Measurements from ENCODE around the gene CDHR1. TPM values are rescaled to one million over a fixed set of nuclear protein-coding genes. Genes with fewer than 3 reads are reported as not detected.

The CDHR1 gene
- total and polyA plus RNA-seq, 2 experiments from 2014 or later = 3.2 to 6.6 TPM

- TF ChIP-seq, protein P1, sequence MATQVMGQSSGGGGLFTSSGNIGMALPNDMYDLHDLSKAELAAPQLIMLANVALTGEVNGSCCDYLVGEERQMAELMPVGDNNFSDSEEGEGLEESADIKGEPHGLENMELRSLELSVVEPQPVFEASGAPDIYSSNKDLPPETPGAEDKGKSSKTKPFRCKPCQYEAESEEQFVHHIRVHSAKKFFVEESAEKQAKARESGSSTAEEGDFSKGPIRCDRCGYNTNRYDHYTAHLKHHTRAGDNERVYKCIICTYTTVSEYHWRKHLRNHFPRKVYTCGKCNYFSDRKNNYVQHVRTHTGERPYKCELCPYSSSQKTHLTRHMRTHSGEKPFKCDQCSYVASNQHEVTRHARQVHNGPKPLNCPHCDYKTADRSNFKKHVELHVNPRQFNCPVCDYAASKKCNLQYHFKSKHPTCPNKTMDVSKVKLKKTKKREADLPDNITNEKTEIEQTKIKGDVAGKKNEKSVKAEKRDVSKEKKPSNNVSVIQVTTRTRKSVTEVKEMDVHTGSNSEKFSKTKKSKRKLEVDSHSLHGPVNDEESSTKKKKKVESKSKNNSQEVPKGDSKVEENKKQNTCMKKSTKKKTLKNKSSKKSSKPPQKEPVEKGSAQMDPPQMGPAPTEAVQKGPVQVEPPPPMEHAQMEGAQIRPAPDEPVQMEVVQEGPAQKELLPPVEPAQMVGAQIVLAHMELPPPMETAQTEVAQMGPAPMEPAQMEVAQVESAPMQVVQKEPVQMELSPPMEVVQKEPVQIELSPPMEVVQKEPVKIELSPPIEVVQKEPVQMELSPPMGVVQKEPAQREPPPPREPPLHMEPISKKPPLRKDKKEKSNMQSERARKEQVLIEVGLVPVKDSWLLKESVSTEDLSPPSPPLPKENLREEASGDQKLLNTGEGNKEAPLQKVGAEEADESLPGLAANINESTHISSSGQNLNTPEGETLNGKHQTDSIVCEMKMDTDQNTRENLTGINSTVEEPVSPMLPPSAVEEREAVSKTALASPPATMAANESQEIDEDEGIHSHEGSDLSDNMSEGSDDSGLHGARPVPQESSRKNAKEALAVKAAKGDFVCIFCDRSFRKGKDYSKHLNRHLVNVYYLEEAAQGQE (IDR thresholded peaks at IDR 0.05; ENCODE audit: unreplicated experiment) = no peak
- no peak for TF ChIP-seq JUNB (IDR thresholded peaks at IDR 0.05; ENCODE audit: unreplicated experiment)
Measured at GRCh38 chr10:84258034-84258695, 63.8 kb downstream of the CDHR1 start (continued).

- Histone ChIP-seq H3K4me2 (no peak overlapping the region), H2AFZ (no peak overlapping the region), H3K79me2 (replicated peaks; ENCODE audit: insufficient read depth) (no peaks in the 10 kb centered on the region), H3K36me3 (ENCODE audit: insufficient read depth) (no peaks in the 10 kb centered on the region), H3K27ac (ENCODE audit: low read depth) (no peak overlapping the region), H3K4me3 (no peak overlapping the region), H3K9me2 (ENCODE audit: insufficient read depth) (no peaks in the 10 kb centered on the region), H3F3A (replicated peaks; ENCODE audit: low read depth) (no peaks in the 10 kb centered on the region), H3K27me3 (ENCODE audit: insufficient read depth) (peaks cover 6% of the 10 kb centered on the region), H3K4me1 (ENCODE audit: insufficient read depth) (no peaks in the 10 kb centered on the region; the same call in 1 of the 2 replicates), H4K20me1 (replicated peaks; ENCODE audit: insufficient read depth) (no peaks in the 10 kb centered on the region)
- no peak overlapping the region for H3K27ac Mint-ChIP-seq
- ATAC-seq (no peak), DNase-seq (ENCODE audit: low spot score) (no peak)
- H3K9me3 Mint-ChIP-seq = no peaks in the 10 kb centered on the region; the same call in 2 of the 3 replicates
- peaks cover 13% of the 10 kb centered on the region for H3K27me3 Mint-ChIP-seq (ENCODE audit: insufficient read depth, low read depth, poor library complexity)
- no peaks in the 10 kb centered on the region for H3K36me3 Mint-ChIP-seq (ENCODE audit: low read depth)
- no peak overlapping the region for H3K4me3 Mint-ChIP-seq
- H3K4me1 Mint-ChIP-seq = peaks cover 3% of the 10 kb centered on the region
- TF ChIP-seq, protein P2, sequence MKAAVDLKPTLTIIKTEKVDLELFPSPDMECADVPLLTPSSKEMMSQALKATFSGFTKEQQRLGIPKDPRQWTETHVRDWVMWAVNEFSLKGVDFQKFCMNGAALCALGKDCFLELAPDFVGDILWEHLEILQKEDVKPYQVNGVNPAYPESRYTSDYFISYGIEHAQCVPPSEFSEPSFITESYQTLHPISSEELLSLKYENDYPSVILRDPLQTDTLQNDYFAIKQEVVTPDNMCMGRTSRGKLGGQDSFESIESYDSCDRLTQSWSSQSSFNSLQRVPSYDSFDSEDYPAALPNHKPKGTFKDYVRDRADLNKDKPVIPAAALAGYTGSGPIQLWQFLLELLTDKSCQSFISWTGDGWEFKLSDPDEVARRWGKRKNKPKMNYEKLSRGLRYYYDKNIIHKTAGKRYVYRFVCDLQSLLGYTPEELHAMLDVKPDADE (IDR thresholded peaks at IDR 0.05) = no peak
- no peak for TF ChIP-seq CREB1 (CRISPR knock-in tag; IDR thresholded peaks at IDR 0.05; ENCODE audit: low read depth)
- no peak for TF ChIP-seq ZNF331 (CRISPR knock-in tag; IDR thresholded peaks at IDR 0.05; ENCODE audit: low read depth)
- no peak for TF ChIP-seq NANOG (IDR thresholded peaks at IDR 0.05; ENCODE audit: borderline replicate concordance)
- no peak for TF ChIP-seq EZH2 (IDR thresholded peaks at IDR 0.05; ENCODE audit: low read depth, unreplicated experiment)
- no peak for TF ChIP-seq STAT1 (IDR thresholded peaks at IDR 0.05; ENCODE audit: unreplicated experiment)
- no peak for TF ChIP-seq EZH2phosphoT487 (IDR thresholded peaks at IDR 0.05; ENCODE audit: unreplicated experiment)
- no peak for TF ChIP-seq JUNB (IDR thresholded peaks at IDR 0.05; ENCODE audit: unreplicated experiment)
- TF ChIP-seq, protein P1 (IDR thresholded peaks at IDR 0.05; ENCODE audit: unreplicated experiment) = no peak
- TF ChIP-seq CTCF (conservative IDR thresholded peaks at IDR 0.05; ENCODE audit: low read depth in 2 of 2) = no peak
Measured at GRCh38 chr10:84261236-84261915, 67.0 kb downstream of the CDHR1 start.

Data from GM23338 (cell line).